IMR-90 (cell line): ENCODE measurements around the gene GRHL3.

Source experiments
- BHLHE40 ChIP-seq: fragments of 150-350 bp; IDR thresholded peaks from 2 replicates; pipeline ENCODE4 v1.6.1; 2016; ENCODE audit warnings: mild to moderate bottlenecking, low read depth, low read length
- FOS ChIP-seq: fragments of 150-350 bp; IDR thresholded peaks from 2 replicates; pipeline ENCODE4 v1.6.1; 2016; ENCODE audit warnings: low read depth, low read length
- MAZ ChIP-seq: IDR thresholded peaks from 2 replicates; pipeline ENCODE4 v1.6.1; 2012; ENCODE audit warnings: low read depth, mild to moderate bottlenecking, low read length, improper control_type of control experiment, moderate library complexity, borderline replicate concordance
- MXI1 ChIP-seq: IDR thresholded peaks from 2 replicates; pipeline ENCODE4 v1.6.1; 2012; ENCODE audit warnings: low read depth, mild to moderate bottlenecking, low read length, moderate library complexity, borderline replicate concordance
- NFE2L2 ChIP-seq: fragments of 150-350 bp; IDR thresholded peaks from 2 replicates; pipeline ENCODE4 v1.6.1; 2016; ENCODE audit warnings: low read depth, mild to moderate bottlenecking, low read length
- POLR2A ChIP-seq: IDR thresholded peaks from 2 replicates; pipeline ENCODE4 v1.6.1; 2012; ENCODE audit warnings: mild to moderate bottlenecking, low read depth, low read length
- RCOR1 ChIP-seq: IDR thresholded peaks from 2 replicates; pipeline ENCODE4 v1.6.1; 2012; ENCODE audit warnings: mild to moderate bottlenecking, low read length, improper control_type of control experiment; ENCODE audit not compliant: insufficient replicate concordance
- TF ChIP-seq, protein P1 (sequence below): conservative IDR thresholded peaks from 2 replicates; pipeline ENCODE4 v1.5.1; 2012; ENCODE audit warnings: mild to moderate bottlenecking, low read depth, low read length, improper control_type of control experiment
- TF ChIP-seq, protein P2 (sequence below): fragments of 150-350 bp; IDR thresholded peaks from 2 replicates; pipeline ENCODE4 v1.6.1; 2017; ENCODE audit warnings: mild to moderate bottlenecking, antibody characterized with exemption, low read length, low read depth

DNA sequence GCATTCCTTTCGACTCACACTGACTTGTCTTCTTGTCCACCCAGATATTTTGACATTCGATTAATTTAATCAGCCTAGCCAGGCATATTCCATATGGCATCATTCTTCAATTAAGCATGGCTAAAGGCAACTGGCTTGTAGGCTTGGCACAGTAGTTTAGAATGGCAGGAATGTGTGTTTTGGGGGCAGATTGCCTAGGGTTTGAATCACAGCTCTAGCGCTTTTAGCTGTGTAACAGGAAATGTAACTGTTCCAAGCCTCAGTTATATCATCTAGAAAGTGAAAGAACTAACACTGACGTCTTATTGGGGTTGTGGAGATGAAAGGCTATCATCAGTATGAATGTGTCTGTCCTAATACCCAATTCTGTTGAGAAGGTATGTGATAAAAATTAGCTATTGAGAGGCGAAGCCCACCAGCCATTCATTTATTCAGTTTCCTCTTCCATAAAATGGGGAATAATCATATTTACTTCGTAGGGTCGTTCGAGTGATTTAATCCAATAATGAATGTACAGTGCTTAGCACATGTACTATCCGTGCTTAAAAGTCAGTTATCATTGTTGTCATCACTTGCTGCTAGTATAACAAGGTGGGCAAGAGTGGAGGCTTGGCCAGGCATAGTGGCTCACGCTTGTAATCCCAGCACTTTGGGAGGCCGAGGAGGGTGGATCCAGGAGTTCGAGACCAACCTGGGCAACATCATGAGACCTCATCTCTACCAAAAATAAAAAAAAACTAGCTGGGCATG lies 41.6 kb upstream of the GRHL3 start:
- TF ChIP-seq, protein P1, sequence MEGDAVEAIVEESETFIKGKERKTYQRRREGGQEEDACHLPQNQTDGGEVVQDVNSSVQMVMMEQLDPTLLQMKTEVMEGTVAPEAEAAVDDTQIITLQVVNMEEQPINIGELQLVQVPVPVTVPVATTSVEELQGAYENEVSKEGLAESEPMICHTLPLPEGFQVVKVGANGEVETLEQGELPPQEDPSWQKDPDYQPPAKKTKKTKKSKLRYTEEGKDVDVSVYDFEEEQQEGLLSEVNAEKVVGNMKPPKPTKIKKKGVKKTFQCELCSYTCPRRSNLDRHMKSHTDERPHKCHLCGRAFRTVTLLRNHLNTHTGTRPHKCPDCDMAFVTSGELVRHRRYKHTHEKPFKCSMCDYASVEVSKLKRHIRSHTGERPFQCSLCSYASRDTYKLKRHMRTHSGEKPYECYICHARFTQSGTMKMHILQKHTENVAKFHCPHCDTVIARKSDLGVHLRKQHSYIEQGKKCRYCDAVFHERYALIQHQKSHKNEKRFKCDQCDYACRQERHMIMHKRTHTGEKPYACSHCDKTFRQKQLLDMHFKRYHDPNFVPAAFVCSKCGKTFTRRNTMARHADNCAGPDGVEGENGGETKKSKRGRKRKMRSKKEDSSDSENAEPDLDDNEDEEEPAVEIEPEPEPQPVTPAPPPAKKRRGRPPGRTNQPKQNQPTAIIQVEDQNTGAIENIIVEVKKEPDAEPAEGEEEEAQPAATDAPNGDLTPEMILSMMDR = no peak
- TF ChIP-seq POLR2A (no peak), FOS (no peak), RCOR1 (no peak), BHLHE40 (no peak), MXI1 (no peak), MAZ (no peak), NFE2L2 (no peak)
- TF ChIP-seq, protein P2, sequence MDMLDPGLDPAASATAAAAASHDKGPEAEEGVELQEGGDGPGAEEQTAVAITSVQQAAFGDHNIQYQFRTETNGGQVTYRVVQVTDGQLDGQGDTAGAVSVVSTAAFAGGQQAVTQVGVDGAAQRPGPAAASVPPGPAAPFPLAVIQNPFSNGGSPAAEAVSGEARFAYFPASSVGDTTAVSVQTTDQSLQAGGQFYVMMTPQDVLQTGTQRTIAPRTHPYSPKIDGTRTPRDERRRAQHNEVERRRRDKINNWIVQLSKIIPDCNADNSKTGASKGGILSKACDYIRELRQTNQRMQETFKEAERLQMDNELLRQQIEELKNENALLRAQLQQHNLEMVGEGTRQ = no peak
